ENCODE measurements around the gene OR7G2.

DNA sequence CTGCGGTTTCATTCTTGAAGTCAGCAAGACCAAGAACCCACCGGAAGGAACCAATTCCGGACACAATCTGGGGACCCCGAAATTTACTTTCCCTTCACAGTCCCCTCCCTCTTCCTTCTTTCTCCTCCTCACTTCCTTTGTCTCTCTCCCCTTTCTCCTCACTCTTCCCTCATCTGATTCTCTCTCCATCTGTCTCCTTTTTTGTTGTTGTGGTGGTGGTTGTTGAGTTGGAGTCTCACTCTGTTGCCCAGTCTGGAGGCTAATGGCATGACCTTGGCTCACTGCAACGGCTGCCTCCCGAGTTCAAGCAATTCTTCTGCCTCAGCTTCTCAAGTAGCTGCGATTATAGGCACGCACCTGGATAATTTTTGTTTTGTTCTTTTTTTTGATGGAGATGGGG is 53.1 kb downstream of the OR7G2 start:
- TF ChIP-seq EZH2 (IDR thresholded peaks at IDR 0.05; ENCODE audit: borderline replicate concordance, insufficient read depth, low read depth, low read length, poor library complexity, severe bottlenecking): no peak
- TF ChIP-seq, protein P1, sequence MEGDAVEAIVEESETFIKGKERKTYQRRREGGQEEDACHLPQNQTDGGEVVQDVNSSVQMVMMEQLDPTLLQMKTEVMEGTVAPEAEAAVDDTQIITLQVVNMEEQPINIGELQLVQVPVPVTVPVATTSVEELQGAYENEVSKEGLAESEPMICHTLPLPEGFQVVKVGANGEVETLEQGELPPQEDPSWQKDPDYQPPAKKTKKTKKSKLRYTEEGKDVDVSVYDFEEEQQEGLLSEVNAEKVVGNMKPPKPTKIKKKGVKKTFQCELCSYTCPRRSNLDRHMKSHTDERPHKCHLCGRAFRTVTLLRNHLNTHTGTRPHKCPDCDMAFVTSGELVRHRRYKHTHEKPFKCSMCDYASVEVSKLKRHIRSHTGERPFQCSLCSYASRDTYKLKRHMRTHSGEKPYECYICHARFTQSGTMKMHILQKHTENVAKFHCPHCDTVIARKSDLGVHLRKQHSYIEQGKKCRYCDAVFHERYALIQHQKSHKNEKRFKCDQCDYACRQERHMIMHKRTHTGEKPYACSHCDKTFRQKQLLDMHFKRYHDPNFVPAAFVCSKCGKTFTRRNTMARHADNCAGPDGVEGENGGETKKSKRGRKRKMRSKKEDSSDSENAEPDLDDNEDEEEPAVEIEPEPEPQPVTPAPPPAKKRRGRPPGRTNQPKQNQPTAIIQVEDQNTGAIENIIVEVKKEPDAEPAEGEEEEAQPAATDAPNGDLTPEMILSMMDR (IDR thresholded peaks at IDR 0.05): no peak
